Pulmonary artery endothelial cell (primary cell): ENCODE measurements around the gene NSF. TPM values are rescaled to one million over a fixed set of nuclear protein-coding genes. Genes with fewer than 3 reads are reported as not detected.

ENCODE experiments used
- DNase-seq: peaks from one replicate; pipeline ENCODE4 v3.0.0-alpha.2; 2011; ENCODE audit warnings: low read depth, low spot score
- total RNA-seq: library from RNA; depleted of rRNA; stranded (reverse); fragments of >200 nt; gene quantifications from 2 replicates; pipeline ENCODE4 v1.2.3, GENCODE V29; 2014

Gene NSF
- total RNA-seq, 1 donor from 2014 or later: 44.6 TPM

DNA sequence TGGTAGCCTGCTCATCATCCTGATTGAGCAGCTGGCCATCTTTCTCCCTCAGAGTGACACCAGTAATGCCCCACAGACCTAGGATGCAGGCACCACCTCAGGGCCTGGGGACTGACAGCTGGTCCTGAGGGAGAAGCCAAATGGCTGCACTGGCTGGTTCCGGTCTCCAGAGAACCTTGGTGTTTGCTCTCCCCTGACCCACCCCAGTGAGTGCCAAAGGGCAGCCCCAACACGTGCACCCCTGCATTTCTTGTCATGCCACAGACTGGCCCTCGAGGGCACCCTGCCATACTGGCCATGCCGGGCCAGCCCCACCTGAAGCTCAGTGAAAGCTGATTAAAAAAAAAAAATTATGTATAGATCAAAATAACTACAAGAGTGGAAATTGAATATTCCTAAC is 127.5 kb downstream of the NSF start:
- no peak for DNase-seq

DNA sequence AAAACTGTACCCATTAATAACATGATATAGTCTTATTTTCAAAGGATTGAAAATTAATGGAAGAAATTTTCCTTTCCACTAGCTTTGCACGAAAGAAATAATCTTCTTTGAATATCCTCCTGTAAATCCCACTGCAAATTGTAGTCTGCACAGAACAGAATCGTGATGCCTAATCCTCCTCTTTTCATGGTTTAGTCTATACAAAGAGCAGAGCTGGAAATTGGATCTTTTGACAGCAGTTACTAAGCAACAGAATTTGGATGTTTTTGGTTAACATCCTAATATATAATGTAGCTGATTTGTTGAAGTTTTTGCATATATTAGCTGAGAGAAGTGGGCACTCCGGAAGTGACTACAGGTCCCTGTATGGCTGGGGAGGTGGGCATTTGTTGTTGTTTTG is 129.4 kb downstream of the NSF start:
- DNase-seq: no peak

DNA sequence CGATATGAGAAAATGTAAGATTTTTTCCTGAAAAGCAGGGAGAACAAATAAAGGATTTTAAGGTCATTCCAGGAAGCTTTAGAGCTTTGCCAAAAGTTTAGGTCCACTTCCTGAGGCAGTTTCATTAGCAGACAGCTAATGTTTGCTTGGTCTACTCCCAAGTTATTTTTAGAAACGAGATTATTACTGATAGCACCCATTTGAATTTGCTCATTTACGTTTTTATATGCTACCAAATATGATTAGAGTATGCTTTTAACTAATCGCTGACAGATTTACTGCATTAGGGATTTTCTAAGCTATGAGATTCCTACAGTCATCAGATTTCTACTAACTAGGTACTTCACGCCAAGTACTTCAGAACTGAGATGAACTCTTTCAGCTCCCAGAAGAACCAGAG is 129.9 kb downstream of the NSF start:
- no peak for DNase-seq

DNA sequence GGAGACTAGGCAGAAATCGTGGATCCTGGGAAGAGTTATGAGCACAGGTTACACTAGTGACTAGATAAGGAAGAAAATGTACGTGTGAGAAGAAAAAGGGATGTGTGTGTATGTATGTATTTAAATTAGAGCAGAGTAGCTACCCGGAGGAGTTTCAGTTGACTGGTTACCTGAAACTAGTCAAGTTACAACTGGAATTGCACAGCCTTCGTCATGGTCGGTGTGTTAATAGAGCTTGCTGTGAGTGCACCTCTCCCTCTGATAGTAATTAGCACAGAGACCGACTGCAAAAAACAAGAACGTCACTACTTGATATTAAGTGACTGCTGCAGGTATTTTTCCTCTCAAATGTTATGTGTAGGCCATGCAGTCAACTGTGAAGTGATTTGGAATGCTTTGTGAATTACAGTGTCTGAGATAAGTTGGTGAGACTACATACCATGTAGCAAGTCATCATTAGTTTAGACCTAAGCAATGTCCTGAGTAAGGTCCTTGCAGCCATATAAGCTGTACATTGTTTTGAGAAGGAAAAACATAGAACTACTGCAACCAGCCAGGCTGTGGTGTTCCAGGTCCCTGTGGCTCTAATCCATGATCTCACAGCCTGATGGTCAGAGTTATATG is 132.3 kb downstream of the NSF start:
- no peak for DNase-seq

DNA sequence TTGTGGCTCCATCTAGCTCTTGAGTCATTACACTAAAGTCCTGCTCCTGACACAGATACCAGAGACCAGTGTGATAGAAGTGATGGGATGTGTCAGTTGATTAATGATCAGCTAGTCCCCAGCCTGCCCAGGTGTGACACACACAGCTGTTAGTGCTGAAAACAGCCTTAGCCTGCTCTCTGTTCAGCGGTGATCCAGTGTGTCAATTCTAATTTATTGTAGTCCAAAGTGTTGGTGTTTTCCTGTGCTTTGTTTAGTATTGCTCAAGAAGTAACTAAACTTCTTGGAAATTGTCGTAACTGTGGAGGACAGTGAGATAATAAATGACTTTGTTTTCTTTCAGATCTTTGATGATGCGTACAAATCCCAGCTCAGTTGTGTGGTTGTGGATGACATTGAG is 135.7 kb downstream of the NSF start:
- DNase-seq: no peak

DNA sequence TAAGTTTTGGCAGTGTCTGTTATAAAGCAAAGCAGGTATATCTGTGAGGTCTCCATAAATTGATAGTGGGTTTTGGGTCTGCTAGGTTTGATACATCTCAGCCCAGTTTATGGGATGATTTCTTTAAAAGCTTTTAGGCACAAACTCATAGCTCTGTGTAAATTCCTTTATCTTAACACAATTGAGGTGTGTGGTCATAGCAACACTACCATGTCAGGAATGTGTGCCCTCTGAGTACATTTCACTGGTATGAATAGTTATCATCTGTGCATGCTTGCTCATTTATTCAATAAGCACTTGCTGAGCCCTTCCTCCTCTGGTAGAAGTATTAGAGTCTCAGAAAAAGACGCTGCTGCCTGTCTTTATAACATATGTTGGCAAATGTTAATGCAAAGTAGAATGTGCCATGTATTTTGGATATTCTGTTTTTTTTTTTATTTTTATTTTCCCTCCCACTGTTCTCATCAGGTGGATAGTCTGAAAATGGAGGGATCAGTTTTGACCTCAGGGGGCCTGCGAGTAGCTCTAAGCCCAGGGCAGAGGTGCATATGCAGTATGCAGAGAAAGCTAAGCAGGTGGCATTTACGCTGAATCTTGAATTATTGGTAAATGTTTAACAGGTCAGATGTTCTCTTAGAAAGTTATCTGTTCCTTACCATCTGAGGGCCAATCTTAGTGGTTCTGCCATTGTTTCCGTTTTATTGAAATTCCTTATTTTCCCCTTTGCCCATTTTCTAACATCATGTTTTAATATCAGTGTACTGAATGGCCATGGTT is 137.3 kb downstream of the NSF start:
- no peak for DNase-seq

DNA sequence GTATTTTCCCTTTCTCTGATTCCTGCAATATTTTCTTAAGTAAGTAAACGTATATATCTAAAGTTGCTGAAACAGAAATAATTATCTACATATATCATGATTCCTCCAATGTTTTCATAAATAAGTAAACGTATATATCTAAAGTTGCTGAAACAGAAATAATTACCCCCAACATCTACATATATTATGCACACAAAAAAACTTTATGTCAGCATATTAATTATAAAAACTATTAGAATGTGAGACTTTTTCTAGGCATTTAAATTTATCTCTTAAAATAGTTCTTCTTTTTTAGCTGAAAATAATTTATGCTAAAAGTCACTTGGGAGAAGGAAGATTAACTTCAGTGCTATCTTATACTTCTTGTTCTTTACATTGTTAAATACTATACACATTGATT is 139.6 kb downstream of the NSF start:
- no peak for DNase-seq

DNA sequence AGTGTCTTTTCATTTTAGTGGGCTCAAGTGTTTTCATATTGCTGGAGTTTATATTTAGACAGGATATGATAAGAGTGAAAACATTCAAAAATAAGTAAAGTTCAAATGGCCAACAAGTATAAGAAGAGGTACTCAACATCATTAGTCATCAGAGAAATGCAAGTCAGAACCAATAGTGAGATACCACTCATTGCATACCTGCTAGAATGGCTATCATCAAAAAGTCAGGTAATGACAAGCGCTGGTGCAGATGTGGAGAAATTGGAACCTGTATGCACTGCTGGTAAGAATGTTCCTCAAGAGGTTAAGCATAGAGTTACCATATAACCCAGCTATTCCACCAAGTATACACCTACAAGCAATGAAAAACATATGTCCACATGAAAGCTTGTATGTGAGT is 140.2 kb downstream of the NSF start:
- DNase-seq: no peak

DNA sequence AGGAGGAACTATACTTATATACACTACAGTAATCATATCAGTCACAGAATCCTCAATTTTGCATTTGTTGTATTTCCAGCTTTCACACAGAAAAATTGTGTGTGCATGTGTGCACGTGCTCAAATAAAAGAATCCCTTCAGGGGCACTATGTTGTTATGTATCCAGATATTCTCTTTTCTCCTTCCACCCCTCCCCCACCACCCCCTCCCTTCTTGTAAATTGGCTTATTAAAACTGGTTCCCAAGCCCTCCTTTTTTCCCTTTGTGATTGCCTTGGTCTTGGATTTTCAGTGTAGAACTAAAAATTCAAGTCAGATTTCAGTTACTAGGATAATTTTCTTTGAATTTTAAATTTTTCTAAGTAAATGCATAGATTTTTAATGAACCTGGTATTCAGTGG is 141.7 kb downstream of the NSF start:
- no peak for DNase-seq

DNA sequence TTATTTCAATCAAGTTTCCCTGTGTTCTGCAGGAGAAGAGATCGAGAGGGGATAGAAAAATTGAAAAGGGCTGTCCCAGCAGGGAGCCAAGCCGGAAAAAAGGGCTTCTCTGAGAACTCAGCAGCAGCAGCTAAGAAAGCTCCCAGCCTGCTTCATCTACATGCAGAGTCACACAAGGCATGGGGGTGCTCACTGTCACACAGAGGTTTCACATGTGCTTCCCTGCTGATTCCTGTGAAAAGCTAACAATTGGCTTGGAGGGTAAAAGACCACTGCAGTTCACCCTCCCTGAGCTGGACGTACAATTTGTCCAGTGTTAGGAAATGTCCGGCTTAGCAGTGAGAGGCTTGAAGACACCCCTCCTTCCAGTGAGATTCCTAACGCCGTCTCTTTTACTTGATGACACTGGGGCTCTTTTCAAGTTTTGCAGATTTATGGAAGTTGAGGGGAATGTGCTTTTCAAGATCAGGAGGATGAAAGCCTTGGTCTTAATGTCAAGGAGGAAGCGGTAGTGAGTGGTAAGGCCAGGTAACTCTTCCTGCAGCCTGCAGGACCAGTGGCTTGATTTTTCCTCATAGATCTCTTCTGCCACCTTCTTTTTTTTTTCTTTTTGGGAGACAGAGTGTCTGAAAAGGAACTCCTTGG is 142.4 kb downstream of the NSF start:
- no peak for DNase-seq

DNA sequence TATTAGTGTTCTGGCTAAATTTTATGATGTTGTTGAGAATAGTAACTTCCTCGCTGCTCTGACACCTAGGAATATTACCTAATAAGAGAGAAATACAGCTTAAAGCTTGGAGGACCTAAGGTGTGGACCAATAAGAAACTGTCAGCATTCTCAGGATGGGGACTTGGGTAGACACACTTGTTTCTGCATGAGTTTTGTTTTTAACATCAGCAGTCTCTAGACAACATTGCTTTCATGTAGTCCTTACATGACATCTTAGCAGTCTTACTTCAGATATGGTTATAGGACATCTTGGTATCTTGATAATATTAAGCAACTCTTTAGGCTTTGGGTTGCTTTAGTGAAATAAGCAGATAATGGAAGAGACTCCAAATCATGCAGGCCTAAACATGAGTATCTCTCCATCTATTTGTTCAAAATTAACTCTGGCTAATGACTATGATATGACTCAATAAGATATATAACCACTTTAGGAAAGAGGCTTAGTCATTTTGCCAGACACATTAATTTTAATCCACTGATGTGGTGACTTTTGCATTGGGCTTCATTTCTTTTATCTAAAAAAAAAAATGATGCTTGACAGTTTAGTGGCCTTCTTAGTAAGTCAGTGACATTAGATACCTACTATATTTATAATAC is 143.5 kb downstream of the NSF start:
- DNase-seq: no peak

DNA sequence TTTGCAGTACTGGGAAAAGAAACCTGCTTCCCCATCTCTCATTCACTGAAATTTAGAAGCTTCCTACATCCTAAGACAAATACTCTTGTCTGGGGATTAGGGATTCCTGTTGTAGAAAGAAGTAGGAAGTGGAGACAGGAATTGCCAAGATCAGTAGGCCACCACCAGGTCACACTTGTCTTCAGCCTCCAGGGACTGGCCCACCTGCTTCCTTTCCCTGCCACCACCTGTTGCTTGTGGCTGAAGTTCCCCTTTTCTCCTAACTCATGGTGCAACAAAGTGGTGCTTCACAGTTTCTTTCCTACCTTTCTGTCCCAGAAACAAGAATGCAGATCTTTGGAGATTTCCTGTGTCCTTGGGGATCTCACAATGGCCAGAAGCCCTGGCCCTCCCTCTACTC is 145.6 kb downstream of the NSF start:
- DNase-seq: no peak

DNA sequence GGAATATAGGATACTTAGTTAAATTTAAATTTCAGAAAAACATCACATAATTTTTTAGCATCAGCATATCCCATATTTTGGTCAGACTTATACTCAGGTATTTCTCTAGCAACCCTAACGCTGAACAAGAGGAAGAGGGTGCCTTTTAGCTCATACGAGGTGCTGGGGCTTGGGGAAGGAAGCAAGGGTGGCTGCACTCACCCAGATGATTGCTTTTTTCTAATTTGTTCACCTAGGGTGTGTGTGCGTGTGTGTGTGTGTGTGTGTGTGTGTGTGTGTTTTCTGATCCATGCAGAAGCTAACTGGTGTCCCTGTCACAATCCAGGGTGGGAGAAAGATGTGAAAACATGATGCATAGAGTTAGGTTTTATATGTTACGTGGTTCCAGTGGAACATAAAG is 146.9 kb downstream of the NSF start:
- DNase-seq: no peak

DNA sequence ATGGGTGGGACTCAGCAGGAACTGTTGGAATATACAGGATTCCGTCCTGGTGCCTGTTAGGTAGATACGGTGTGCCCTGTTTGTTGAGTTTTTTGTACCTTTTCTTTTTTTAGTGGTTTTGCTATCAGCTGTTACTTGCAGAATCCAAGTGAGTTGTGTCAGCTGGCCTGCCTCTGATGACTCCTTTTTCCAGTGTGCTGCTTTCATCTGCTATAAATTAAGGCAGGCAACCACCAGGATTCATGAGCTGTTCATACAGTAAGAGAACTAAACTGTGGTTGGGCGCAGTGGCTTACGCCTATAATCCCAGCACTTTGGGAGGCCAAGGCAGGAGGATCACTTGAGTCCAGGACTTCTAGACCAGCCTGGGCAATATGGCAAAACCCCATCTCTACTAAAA is 148.1 kb downstream of the NSF start:
- DNase-seq: no peak

DNA sequence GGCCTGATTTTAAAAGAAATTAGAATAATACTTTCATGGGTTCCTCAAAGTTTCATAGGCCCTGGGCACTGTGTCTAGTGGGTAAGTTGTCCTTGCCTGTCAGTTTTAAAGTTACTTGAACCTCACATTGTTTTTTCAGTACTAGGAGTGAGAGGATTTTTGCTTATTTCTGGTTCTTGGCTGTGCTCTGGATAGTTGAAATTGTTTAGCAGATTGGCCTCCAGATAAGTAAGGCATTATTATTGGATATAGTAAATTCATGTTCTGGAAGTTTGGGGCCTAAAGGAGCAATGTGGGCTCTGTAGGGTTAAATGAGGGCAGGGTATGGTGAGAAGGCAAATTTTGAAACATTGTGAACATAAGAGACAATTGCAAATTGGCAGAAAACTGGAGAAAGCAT is 149.5 kb downstream of the NSF start:
- DNase-seq: no peak

DNA sequence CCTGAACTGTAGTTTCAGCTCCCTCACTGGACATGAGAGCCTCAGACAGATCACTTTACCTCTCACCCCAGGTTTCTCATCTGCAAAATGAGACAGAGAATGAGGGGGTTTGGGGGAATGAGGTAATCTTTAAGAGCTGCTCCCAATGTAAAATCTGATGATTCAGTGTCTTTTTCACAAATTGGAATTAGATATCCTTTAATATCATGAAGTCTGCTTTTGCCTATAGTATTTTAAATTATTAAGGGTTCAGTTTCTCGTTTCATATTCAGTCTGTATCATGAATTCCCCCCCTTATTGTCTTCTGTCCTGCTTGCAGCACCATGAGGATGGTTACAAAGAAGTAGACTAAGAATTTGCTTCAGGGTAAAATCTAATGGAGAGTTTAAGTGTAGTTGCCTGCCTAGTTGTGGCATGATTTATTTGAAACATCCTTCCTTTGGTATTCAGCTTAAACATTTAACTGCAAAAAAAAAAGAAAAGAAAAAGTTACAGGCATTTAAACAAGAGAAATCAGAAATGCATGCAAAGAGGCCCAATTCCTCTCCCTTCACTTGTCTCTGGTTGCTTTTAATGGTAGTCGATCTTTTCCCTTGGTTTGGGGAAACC is 150.8 kb downstream of the NSF start:
- DNase-seq: no peak

DNA sequence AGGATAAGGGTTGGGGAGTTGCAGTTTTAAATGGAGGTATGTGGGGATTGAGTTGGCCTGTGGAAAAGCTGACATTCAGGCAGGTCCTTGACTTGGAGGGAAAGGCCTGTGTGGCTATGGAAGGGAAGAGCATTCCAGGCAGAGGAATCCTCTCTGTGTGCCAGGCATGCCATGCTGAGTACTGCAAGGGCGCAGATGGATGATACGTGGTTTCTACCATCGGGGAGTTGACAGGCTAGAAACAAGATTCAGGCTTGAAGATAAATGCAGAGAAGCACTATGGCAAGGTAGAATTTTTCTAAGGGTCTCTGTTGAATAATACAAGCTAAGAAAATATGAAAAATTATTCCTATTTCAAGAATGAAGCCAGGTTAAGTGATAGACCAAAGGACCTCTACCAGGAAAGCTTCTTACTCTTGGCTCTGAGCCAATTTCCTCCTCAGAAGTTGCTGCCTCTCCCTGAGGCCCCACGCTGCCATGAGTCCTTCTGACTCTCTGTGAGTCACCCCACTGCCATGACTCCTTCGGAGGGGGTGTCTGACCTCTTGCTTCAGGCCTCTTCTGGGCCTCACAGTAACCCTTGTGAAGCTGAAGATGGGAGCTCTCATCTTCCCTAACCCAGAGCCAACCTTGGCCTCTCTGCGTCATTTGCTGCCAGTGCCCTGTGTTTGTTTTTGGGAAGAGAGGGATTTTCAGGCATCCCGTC is 152.2 kb downstream of the NSF start:
- DNase-seq: no peak

DNA sequence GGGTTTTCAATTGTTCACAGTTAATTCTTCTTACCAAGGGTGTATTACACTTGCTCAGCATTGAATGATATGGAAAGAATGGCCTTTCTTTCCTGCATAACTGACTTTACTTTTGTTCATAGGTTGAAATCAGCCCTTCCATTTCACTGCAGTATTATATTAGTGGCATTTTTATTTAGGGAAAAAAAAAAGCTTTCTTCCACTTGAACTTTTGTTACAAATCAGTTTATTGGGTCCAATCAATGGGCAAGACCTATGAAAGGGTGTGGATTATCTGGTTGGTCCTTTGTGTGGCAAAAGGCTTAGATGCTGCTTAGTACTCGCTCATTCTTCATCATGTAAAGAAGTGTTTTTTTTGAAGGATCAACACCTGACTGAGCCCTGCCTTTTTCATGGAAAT is 154.0 kb downstream of the NSF start:
- DNase-seq: no peak

DNA sequence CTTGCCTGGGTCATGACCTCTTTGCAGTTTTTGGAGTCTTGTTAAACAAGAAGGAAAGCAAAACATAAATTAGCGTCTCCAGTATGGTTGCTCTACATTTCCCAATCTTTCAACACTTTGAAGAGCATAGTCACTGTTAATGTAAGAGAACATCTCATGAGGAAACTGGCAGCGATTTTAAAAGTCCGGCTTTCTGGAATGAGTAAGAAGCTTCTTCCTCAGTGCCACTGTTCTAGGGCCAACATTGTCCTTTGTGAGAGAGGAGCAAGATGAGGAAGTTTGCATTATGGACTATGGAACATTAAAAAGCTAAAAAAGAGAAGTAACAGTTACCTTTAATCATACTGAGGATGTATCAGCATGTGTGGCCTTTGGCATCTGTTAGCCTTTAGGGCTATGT is 154.9 kb downstream of the NSF start:
- no peak for DNase-seq

DNA sequence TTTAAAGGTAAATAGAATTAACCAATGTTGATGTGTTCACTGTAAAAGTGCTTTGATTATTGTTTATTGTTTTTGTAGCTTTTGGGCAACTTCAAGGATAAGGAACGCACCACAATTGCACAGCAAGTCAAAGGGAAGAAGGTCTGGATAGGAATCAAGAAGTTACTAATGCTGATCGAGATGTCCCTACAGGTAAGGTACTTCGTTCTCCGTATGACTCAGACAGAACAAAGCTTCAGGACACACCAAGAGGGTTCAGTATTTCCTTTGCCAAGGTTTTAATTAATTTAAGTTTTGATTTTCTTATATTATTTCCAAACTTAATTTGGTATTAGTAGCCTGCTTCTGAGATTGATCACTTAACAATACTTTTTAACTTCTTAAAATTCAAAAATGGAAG is 161.0 kb downstream of the NSF start:
- DNase-seq: no peak

DNA sequence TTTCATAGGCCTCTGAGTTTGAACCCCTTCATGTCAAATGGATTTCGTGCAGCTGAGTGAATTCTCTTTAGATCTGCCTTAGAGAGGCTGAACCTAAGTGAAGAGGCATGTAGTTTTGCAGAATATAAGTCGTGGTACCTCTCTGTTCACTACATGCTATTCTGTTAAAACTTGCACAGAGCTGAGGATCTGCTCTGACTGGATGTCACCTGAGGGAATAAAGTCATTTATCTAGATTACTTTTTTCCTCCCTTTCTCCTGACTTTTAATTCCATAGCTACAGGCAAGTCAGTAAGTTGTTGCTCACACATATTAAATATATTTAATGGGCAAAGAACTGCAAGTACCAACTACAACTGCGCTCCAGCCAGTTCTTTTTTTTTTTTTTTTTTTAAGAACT is 163.3 kb downstream of the NSF start:
- DNase-seq: no peak
